Esophagus mucosa (tissue), 1 donor: ENCODE measurements around the gene OAF. TPM values are rescaled to one million over a fixed set of nuclear protein-coding genes. Genes with fewer than 3 reads are reported as not detected.
"Not testable (repeated sequence)": the region's sequence is repeated elsewhere in the genome, so short reads cannot be mapped to it uniquely, and the experiment has no call there.

Experiments used
- ATAC-seq: fragments of 200-7000 bp; cut with Tn5 transposase; one replicate; pipeline ENCODE4 v1.9.1; 2020
- total RNA-seq: library from RNA; stranded (reverse); gene quantifications from one replicate; pipeline ENCODE4 v1.2.4, GENCODE V29; 2023
- donor health status: DM: yes; HTN: yes; CAD: no.

OAF gene
- 9.0 TPM for total RNA-seq

- ATAC-seq, result peak; percentile 50
These were observed at the start of gene OAF for GRCh38 chr11:120210626-120211521. TSS of gene OAF (plus strand) at chr11:120211032. CDS start at chr11:120211280, 248 bp downstream.

GRCh38 chr11:120167659-120168058 lies 43.2 kb upstream of the OAF start:
- ATAC-seq, result no peak

- peak; percentile 49 for ATAC-seq
These were observed 42.5 kb upstream of the OAF start for GRCh38 chr11:120168108-120168959.

GRCh38 chr11:120168960-120169681 lies 41.7 kb upstream of the OAF start:
- peak; percentile 90 for ATAC-seq

- peak; percentile 2 for ATAC-seq
These were observed 40.7 kb upstream of the OAF start for GRCh38 chr11:120169981-120170698.

- ATAC-seq, result no peak
These were observed 40.0 kb upstream of the OAF start for GRCh38 chr11:120170741-120171261.

- peak; percentile 60 for ATAC-seq
These were observed 38.5 kb upstream of the OAF start for GRCh38 chr11:120172054-120172911.

- no peak for ATAC-seq
These were observed 37.7 kb upstream of the OAF start for GRCh38 chr11:120173019-120173705.

GRCh38 chr11:120173807-120174206 lies 37.0 kb upstream of the OAF start:
- no peak for ATAC-seq

- no peak for ATAC-seq
These were observed 36.0 kb upstream of the OAF start for GRCh38 chr11:120174866-120175265.

- ATAC-seq, result no peak
These were observed 32.2 kb upstream of the OAF start for GRCh38 chr11:120178561-120179056.

- ATAC-seq, result no peak
These were observed 31.7 kb upstream of the OAF start for GRCh38 chr11:120179057-120179672.

GRCh38 chr11:120180063-120180462 lies 30.8 kb upstream of the OAF start:
- ATAC-seq, result not testable (repeated sequence)

- ATAC-seq, result no peak
These were observed 30.1 kb upstream of the OAF start for GRCh38 chr11:120180551-120181232.

- ATAC-seq, result no peak
These were observed 29.4 kb upstream of the OAF start for GRCh38 chr11:120181376-120181975.

- ATAC-seq, result no peak
These were observed 28.5 kb upstream of the OAF start for GRCh38 chr11:120182372-120182771.

GRCh38 chr11:120182790-120183491 lies 27.9 kb upstream of the OAF start:
- peak; percentile 27 for ATAC-seq

- no peak for ATAC-seq
These were observed 27.1 kb upstream of the OAF start for GRCh38 chr11:120183701-120184141.
